ENCODE results near the gene PIGX. TPM values are rescaled to one million over a fixed set of nuclear protein-coding genes. Genes with fewer than 3 reads are reported as not detected.
"Not testable (repeated sequence)": the region's sequence is repeated elsewhere in the genome, so short reads cannot be mapped to it uniquely, and the experiment has no call there.

Gene PIGX
- total RNA-seq, 1 donor from 2014 or later = 18.4 TPM

DNA sequence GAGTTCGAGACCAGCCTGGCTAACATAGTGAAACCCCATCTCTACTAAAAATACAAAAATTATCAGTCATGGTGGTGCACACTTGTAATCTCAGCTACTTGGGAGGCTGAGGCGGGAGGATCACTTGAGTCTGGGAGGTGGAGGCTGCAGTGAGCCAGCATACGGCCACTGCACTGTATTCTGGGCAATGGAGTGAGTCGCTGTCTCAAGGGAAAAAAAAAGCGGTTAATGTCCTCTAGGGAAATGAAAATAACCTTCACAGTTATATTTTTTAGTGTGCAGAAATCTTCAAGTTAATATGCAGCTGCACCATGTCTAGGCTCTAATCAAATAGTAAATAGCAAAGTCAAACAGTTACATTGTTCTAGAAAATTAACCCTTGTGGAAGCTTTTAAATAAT is 14.9 kb upstream of the PIGX start:
- no peak for ATAC-seq
- DNase-seq (ENCODE audit: low spot score) = no peak
- intact Hi-C loops (cut with DNase I) = no loop called here

DNA sequence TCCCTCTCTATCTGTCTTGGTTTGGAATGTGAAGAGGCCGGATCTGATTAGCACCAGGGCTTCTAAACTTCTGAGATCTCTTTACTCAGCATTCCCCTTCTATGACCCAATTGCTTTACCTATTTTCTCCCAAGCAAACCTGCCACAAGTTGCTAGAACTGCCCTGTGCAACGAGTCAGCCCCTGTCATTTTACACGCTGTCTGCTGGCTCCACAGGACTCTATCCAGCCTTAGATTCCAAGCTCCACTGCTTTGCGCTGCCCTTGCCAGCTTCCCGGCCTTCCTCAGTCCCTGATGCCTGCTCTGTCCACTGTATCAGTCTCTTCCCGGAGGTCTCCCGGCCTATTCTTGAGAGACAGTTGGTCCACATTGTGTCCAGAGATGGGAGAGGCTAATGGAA is 12.4 kb upstream of the PIGX start:
- ATAC-seq (no peak), DNase-seq (ENCODE audit: low spot score) (no peak)
- intact Hi-C loops (cut with DNase I) = no loop called here

DNA sequence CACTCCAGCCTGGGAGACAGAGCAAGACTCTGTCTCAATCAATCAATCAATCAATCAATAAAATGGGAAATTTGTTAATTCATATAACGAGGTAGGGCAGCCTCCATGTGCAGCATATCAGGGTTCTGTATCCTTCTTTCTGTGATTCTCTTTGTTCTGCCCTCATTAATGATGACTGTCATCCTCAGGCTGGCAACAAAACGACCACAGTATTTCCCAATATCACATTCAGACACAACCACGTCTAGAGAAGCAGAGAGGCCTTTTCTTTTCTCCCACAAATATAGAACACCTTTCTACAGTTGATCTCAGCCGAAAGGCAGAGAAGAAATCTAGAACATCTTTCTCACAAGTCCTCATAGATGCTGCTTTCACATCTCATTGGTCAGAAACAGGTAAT is 11.4 kb upstream of the PIGX start:
- DNase-seq (ENCODE audit: low spot score) (no peak), ATAC-seq (no peak)
- intact Hi-C loops (cut with DNase I) = no loop called here

DNA sequence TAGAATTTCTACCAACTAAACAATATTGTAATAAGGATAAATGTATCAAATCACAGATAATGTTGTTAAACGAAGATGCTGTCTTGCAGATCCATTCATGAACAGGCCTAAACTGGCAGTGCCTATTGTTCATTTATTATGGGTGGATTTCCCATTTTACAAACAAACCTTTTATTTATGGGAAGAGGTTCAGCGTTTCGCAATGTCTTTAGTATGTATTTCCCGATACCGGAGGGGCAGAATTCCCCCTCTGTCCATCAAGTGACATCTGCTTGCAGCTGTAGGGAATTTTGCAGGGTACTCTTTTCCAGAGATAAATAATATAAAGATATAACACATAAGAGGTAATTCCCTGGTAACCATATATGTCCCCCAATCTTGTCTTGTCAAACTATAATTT is 5.8 kb upstream of the PIGX start:
- DNase-seq (ENCODE audit: low spot score) = no peak
- no peak for ATAC-seq
- intact Hi-C loops (cut with DNase I) = no loop called here

DNA sequence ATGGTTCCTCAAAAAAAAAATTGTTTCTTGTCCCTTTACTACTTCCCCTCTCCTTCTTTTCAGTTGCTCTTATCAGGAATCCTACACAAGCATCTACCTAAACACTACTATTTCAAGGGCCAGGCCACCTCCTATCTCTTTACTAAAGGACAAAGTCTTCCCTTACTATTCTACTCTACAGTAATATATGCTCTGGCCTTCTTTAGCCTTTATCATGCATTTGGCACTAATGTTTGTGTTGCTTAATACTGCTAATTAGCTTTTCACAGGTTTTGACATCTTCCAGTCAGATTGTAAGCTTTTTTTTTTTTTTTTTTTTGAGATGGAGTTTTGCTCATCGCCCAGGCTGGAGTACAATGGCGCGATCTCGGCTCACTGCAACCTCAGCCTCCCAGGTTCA is 5.4 kb upstream of the PIGX start:
- DNase-seq (ENCODE audit: low spot score) = no peak
- intact Hi-C loops (cut with DNase I) = no loop called here
- ATAC-seq = no peak

DNA sequence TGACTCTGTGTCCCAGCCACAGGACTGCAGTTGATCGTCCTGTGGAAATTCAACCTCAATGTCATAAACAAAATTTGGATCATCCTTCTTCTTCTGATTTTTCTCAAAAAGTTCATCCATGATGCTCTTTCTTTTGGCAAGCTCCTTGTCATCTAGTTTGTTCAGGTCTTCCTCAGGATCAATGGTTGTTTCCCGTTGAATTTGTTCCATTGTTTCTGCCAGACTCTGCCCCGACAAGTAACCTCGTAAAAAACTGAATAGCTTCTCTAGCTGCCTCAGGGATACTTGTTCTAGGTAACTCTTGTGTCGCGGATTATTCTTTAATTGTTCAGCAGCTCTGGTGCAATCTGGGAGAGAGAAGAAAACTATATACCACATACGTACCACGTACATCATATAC is 4.6 kb upstream of the PIGX start:
- ATAC-seq (no peak), DNase-seq (ENCODE audit: low spot score) (no peak)
- intact Hi-C loops (cut with DNase I) = no loop called here

DNA sequence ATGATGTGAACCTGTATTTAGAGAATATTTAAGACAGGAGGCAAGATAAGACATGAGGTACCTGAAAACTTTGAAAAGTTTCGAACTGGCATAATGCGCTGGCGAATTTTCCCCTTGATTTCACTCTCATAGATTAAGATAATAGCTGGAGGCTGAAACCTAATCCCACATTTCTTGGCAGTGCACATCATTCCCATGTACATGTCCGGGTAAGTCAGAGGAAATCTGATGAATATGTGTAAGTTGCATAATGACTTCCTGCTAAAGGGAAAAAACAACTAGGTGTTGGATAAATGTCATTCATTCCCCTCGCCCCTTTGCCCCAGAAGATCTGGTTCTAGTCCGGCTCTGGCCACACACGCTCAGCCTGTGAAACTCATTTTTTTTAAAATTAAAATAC is 3.7 kb upstream of the PIGX start:
- no peak for DNase-seq (ENCODE audit: low spot score)
- intact Hi-C loops (cut with DNase I) = no loop called here
- no peak for ATAC-seq

DNA sequence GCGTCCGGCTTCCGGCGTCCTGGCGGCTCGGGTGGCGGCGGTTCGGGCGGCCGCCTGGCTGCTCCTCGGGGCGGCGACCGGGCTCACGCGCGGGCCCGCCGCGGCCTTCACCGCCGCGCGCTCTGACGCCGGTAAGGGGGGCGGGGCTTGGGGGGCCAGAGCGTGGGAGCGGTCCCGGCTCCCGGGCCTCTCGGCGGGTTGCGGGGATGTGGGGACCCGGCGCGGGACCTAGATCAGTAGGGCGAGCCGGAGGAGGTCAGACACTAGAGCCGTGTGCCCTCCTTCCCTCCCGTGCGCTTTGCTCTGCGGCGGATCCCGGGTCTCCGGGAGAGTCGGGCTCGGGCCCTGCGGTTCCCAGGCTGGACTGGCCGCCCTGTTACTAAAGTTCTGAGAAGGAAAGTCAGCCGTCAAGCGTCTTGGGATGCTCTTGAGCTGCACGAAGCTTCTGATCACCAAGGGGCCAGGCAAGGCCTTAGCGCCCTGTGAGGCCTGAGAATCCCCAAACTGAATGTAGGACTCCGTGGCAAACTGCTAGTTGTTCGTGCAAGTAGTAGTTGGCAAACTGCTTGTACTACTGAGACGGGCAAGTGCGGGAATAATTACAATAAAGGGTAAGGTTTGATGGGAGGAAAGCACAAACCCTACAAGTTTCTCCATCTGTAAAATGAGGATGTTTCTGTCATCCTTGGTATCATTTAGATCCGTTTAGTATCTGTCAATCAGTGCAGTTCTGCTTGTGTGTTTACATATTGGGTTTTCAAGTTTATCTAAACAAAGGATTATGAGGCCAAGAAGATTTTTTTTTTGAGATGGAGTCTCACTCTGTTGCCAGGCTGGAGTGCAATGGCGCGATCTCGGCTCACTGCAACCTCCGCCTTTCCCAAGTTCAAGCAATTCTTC is 587 bp downstream of the PIGX start:
- DNase-seq (ENCODE audit: low spot score) = peak; percentile 84
- intact Hi-C loops (cut with DNase I) = no loop called here
- peak; percentile 86 for ATAC-seq

DNA sequence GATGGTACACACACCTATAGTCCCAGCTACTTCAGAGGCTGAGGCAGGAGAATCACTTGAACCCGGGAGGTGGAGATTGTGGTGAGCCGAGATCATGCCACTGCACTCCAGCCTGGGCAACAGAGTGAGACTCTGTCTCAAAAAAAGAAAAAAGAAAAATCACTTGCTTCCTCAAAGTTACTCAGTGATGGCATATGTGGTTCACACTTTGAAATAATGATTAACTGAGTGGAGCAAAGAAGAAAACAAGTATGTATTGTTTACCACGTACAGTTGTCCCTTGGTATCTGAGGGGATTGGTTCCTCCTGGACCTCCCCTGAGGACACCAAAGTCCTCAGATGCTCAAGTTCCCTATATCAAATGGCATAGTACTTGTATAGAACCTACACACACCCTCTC is 5.0 kb downstream of the PIGX start:
- intact Hi-C loops (cut with DNase I) = not testable (repeated sequence)

DNA sequence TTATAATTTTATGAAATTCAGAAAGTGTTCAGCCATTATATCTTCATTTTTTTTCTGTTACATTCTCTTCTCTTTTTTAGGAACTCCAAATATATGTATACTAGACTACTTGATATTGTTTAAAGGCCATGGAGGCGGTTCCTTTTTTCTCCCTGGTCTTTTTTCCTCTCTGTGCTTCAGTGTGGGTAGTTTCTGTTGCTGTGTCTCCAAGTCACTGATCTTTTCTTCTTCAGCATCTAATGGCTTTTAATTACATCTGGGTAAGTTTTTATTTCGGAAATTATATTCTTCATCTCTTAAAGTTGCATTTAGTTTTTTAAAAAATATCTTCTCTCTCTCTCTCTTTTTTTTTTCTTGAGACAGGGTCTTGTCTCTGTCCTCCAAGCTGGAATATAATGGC is 8.9 kb downstream of the PIGX start:
- DNase-seq (ENCODE audit: low spot score) = no peak
- intact Hi-C loops (cut with DNase I) = no loop called here
- no peak for ATAC-seq

More for the DNA sequence above, 5.0 kb downstream of the PIGX start:
- ATAC-seq; DNase-seq (ENCODE audit: low spot score): not testable (repeated sequence)

DNA sequence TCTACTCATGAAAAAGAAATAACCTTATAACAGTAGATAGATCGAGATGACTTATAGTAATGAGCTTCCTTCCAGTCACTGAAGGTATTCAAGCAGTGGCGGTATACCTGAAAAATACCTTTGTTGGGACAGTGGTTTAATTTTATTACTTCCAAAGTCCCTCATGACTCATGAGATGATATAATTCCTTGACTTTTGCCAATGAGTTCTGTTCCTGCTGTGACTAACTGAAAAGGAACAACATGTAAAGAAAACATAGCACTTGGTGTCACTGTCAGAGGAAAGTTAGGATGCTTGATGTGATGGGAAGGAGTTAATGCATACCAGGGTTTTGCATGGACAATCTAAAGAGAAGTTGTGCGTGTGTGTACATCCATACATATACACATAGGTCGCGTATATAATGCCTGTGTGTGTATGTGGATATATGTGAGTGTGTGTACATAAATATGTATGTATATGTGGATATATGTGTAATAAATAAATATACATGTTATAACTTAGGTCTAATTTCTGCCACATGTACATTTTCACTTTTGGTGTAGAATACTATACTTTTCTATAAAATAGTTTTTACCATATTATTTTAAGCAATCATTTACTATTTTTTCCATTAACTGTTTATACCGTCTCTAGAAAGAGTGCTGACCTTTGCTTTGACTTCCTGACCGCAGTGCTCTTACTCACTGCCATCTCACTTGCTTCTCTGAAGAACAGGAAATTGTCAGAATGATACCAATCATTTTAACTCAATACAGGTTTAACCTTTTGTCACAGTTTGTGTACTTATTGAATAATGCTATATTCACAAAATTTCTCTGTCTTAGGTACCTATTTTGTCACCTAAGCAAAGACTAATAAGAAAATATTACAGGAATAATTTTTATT is 14.9 kb downstream of the PIGX start:
- DNase-seq (ENCODE audit: low spot score) (no peak), ATAC-seq (no peak)
- intact Hi-C loops (cut with DNase I) = no loop called here

DNA sequence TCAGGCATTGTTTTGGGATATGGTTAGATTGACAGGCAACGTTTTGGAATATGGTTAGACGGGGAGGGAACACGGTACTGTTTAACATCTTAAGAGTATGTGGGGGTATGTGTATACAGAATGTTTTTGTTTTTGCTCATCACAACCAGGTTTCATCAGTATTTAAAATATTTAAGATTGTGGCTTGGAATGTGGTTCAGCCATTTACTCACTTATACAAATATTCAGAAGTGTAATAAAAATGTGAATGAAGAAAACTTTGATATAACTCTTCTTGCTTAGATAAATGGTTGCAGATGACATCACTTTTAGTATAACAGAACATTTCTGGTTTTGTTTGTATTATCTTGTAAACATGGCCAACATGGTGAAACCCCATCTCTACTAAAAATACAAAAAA is 23.6 kb downstream of the PIGX start:
- intact Hi-C loops (cut with DNase I) = no loop called here
- ATAC-seq (no peak), DNase-seq (ENCODE audit: low spot score) (no peak)

DNA sequence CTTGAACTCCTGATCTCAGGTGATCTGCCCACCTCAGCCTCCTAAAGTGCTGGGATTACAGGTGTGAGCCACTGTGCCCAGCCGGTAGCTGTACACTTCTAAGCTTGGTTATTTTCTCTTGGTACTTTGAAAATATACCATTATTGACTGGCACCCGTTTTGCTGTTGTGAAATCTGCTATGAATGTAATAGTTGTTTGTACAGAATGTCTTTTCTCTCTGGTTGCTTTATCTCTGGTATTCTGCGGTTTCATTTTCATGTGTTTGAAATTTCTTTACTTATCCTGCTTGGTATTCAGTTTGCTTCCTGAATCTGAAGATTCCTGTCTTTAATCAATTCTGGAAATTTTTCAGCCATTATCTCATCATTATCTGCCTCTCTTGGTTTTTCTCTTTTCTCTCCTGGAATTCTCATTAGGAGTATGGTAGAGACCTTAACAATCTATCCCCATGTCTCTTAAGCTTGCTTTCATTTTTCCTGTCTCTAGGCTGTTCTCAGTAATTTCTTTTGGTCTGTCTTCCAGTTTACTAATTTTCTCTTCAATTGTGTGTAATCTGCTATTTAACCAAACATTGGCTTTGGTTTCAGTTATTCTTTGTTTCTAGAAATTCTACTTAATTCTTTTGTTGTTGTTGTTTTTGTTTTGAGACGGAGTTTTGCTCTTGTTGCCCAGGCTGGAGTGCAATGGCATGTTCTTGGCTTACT is 24.6 kb downstream of the PIGX start:
- intact Hi-C loops (cut with DNase I) = no loop called here
- no peak for ATAC-seq
- no peak for DNase-seq (ENCODE audit: low spot score)

DNA sequence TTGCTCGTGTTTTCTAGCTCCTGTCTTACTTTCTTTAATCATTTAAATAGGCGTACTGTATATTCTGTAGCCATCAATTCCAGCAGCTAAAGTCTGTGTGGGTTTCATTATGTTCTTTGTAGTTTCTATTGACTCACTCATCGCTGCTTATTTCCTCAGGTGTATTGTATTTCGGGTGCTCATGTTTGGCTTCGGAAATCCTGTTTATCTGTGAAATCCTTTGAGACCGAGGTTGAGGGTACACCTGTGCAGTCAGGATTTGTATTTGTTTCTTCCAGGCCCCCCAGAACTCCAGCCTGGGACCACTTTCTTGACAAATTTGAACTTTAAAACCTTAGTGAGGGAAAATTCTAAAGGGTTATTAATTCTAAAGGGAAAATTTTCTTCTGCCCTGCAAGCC is 25.5 kb downstream of the PIGX start:
- no peak for ATAC-seq
- intact Hi-C loops (cut with DNase I) = no loop called here
- DNase-seq (ENCODE audit: low spot score) = no peak

DNA sequence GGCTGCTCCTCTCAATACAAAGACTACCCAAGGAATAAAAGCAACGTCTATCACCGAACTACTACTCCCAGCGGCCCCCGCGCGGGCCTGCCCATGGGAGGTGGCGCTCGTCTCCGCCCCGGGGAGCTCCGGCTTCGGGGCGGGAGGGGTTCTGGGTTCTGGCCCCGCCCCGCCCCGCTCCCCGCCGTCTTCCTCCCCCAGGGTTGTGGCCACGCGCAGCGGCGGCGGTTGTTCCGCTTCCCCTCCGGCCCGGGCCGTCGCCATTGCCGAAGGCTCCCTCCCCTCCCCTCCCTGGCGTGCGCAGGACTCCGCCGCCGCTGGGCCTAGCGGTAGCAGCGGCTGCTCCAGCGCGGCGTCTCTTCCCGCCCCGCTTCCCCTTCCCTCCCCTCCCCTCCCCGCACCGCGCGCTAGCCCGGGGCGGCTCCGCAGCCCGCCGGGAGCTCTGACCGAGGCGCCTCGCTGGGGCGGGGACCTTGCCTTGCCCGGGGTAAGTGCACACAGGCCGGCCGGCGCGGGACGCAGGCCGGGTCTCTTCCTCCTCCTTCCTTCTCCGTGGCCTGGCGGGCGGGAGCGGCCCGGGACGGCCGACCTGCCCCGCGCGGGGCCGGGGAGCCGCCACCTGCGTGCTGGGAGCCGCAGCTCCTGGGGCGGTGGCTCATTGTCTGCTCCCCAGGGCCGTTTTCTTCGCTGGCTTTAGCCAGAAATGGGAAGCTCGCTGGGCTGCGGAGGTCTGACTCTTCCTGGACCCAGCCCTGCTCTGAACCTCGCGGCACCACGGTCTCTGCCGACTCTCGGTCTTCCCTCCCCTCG is 27.7 kb downstream of the PIGX start, which contains the start of gene PAK2:
TSS of gene PAK2 (plus strand) at position 187 of the 810 bp plus-strand sequence. CDS start 42,790 bp downstream, outside the sequence.
- DNase-seq (ENCODE audit: low spot score) (peak; percentile 95), ATAC-seq (peak; percentile 99)
- intact Hi-C loops (cut with DNase I) = no loop called here

DNA sequence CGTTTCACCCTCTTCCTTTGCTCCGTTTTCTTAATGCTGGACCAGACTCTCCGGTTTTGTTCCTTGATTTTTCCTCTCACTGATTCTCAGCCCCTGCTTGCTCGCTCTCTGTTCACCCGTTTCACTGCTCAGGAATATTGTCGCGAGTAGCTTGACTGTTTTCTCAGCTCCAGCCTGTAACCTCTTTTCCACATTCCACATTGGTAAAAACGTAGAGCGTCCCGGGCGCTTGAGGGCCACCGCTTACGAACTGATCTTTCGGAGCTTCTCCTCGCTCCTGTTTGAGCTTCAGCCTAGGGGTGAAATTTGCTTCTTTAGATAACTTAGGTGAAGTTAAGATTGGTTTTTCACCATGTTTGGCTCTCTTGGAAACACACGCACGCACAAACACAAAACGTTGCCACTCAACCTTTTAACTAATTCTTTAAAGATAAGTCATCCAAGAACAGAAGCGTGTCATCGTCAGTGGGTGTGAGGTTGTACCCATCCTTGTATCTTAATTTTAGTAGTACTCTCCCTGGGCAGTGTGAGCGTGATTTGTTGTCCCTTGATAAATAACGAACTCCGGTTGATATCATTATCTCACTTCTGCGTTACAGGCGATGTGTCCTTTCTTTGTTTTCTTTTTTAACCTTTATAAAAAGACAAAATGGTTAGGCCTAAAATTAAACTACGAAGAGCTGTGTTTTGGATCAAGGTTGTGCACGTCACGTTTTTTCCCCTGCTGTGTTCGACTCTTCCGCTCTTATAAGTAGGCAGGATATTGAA is 28.5 kb downstream of the PIGX start:
- DNase-seq (ENCODE audit: low spot score) (no peak), ATAC-seq (peak; percentile 8)
- intact Hi-C loops (cut with DNase I) = no loop called here

DNA sequence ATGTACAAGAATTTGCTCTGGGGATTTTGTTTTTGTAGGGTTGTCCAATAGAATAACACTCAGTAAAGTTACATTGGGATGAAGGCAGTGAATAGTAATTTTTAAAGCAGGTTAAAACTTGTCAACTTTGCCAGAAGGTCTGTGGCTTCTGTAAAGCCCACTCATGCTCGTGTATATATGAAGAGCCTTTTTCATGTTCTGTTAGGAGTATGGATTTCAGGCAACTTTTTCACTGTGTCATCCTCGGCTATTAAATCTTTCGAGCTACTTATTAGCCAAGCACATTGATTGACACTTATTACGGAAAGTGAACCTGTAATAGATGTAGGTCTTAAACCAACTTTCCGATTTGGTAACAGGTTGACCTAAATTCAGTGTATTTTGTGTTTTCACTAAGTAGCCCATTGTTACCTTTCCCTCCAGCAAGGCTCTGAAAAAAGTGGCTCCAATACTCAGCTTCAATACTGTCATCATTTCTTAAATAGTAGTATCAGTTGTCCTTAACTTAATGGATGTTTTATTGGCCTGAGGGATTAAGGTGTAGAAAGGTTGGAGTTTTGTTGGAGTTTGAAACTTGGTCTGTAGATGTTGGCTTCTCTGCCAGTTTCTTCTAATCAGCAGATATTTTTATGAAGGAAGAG is 29.2 kb downstream of the PIGX start:
- ATAC-seq = no peak
- intact Hi-C loops (cut with DNase I) = no loop called here
- no peak for DNase-seq (ENCODE audit: low spot score)
